Activated CD4-positive, alpha-beta memory T cell treated with anti-CD3 and anti-CD28 coated beads for 36 hours (primary cell): ENCODE measurements around the gene MAST1. TPM values are rescaled to one million over a fixed set of nuclear protein-coding genes. Genes with fewer than 3 reads are reported as not detected.

Source experiments
- CTCF ChIA-PET: fragments of 350-600 bp; sonication (Branson Sonifier 250); formaldehyde crosslinking; loops from one replicate; lab custom pipeline; 2021; ENCODE audit warnings: antibody characterized with exemption, inconsistent platforms; lab: Charles Lee
- POLR2A ChIA-PET: fragments of 350-600 bp; sonication (Branson Sonifier 250); formaldehyde crosslinking; loops from one replicate; lab custom pipeline; 2021; ENCODE audit warnings: antibody characterized with exemption; lab: Charles Lee
- DNase-seq: peaks from one replicate; pipeline ENCODE4 v3.0.0-alpha.2; 2020
- H3K27ac Mint-ChIP-seq: one replicate; pipeline ENCODE4 v1.8.0; 2021; ENCODE audit warnings: mixed read lengths
- H3K27me3 Mint-ChIP-seq: one replicate; pipeline ENCODE4 v1.8.0; 2021; ENCODE audit warnings: mixed read lengths
- H3K36me3 Mint-ChIP-seq: one replicate; pipeline ENCODE4 v1.8.0; 2021; ENCODE audit warnings: mixed read lengths
- H3K4me1 Mint-ChIP-seq: one replicate; pipeline ENCODE4 v1.8.0; 2021; ENCODE audit warnings: low read depth, mixed read lengths
- H3K4me3 Mint-ChIP-seq: one replicate; pipeline ENCODE4 v1.8.0; 2021; ENCODE audit warnings: mild to moderate bottlenecking, mixed read lengths
- H3K9me3 Mint-ChIP-seq: one replicate; pipeline ENCODE4 v1.8.0; 2021; ENCODE audit warnings: mixed read lengths
- intact Hi-C: fragments of 100-400 bp; cut with micrococcal nuclease; formaldehyde crosslinking; loops from one replicate; pipeline ENCODE4 v1.15.1; 2023
- total RNA-seq, 2 experiments: library from RNA; stranded (reverse); gene quantifications; one replicate each; pipeline ENCODE4 v1.2.3, GENCODE V29; 2021

MAST1 gene
- 1 to 10 TPM; 1.7 to 2.3 TPM for total RNA-seq

DNA sequence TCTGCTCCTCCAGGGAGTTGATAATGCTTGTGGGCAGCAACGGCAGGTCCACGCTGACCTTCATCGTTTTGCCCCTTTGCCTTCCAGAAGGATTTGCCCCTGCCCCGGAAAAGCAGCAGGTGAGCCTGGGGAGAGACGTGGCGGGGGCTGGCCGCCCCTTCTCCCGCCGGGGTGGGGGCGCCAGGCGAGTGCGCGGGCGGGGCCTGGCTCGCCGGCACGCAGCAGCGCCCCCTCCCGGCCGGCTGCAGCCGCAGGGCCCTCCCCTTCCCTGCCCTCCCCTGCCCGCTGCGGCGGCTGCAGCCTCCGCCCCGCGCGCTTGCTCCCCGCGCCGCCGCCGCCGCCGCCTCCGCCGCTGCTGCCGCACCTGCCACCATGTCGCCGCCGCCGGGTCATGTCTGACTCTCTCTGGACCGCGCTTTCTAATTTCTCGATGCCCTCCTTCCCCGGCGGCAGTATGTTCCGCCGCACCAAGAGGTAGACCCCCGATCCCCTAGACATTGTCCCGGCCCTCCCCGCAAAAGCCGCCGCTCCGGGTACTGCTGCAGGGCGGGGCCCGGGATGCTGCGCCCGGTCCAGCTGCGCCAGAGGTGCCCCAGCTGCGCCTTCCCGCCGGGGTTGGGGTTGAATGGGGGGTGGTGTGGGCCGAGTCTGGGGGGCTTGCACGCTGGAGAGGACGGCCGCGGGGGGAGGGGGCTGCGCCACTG, at the start of gene MAST1:
Gene MAST1 (plus strand): TSS at position 334 of the 704 bp plus-strand sequence. CDS start 58 bp downstream, at position 392.
- ChIA-PET CTCF (interaction anchor here (0.9 to 2.2 kb wide), 6 partner anchors 9 to 96 kb away, joined by 4 to 17 read pairs (median 4); no protein-coding TSS in a partner anchor), POLR2A (no interaction called here)
- peak within 1 kb of the TSS; percentile 38 for H3K4me3 Mint-ChIP-seq
- intact Hi-C loops = loop anchor here (5.0 kb wide), 2 partner anchors 36 to 61 kb away; partner anchors contain the start of genes HOOK2, PRDX2 and THSD8
- no peaks in the 10 kb centered on the region for H3K9me3 Mint-ChIP-seq
- H3K27ac Mint-ChIP-seq = peak within 1 kb of the TSS; percentile 20
- H3K27me3 Mint-ChIP-seq = peaks cover 69% of the 10 kb centered on the region
- DNase-seq = peak; percentile 68
- H3K4me1 Mint-ChIP-seq = peaks cover 38% of the 10 kb centered on the region
- no peaks in the 10 kb centered on the region for H3K36me3 Mint-ChIP-seq

DNA sequence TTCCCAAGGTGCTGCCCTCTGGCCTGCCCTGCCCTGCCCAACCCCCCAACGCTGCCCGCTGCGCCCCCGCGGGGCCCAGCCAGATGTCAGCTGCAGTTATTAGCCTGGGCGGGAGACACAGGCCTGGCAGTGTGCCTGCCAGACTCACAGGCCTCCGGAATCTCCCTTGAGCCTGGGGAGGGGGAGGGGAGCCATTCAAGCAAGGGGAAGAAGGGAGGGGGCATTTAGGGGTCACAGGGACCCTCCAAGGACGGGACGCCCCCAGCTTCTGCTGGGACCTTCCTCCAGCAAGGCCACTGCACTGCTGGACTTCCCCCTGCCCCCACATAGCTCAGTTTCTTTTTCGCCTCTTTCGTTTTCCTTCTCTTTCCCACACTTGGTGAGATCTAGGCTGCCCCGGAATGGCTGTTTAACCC, 49.6 kb upstream of the MAST1 start:
- intact Hi-C loops = no loop called here
- DNase-seq = peak; percentile 77
- POLR2A ChIA-PET = interaction anchor here (0.8 to 3.4 kb wide), 4 partner anchors 11 to 364 kb away, joined by 4 to 26 read pairs (median 5); partner anchors contain the start of gene TNPO2
- CTCF ChIA-PET = interaction anchor here (0.9 to 5.0 kb wide), 5 partner anchors 11 to 31 kb away, joined by 3 to 41 read pairs (median 5); partner anchors contain the start of gene RNASEH2A
- Mint-ChIP-seq H3K27ac (peak overlapping the region; percentile 96), H3K9me3 (no peaks in the 10 kb centered on the region), H3K4me1 (peaks cover 10% of the 10 kb centered on the region), H3K27me3 (no peaks in the 10 kb centered on the region), H3K36me3 (peaks cover 23% of the 10 kb centered on the region), H3K4me3 (peak overlapping the region; percentile 94)

DNA sequence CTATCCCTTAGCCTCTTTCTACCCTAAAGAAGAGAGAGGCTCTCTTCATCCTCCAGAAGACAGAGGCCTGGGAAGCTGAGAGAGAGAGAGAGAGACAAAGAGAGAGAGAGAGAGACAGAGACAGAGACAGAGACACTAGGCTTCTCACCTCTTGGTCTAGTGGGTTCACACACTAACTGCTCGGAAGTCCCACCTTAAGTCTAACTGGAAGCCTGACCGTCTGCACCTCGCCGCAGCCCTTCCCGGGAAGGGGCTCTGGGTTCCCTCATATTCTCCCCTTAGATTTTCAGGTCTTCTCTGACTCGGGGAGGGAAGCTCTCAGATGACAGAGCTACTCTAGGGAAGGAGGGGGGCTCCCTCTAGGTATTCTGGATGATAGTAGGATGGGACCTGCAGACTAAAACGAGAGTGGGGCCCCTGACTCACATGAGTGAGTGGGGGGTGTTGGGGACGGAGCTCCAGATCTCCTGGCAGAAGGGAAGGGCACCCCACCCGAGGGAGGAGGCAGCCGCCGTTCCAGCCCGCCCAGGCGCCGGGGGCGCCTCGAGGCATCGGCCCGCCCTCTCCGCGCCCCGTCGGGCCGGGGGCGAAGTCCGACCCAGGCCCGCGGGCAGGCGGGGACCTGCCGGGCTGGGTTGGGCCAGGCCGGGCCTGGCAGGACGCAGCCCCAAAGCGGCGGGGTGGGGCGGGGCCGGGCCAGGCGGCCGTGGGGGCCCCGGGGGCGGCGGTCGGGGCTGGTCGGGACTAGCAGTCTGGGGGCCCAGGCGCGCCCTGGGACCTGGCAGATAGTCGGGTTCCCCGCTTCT, 49.0 kb upstream of the MAST1 start:
- intact Hi-C loops = no loop called here
- Mint-ChIP-seq H3K4me1 (peaks cover 14% of the 10 kb centered on the region), H3K27me3 (no peaks in the 10 kb centered on the region), H3K9me3 (no peaks in the 10 kb centered on the region), H3K36me3 (peaks cover 26% of the 10 kb centered on the region), H3K27ac (peak overlapping the region; percentile 99), H3K4me3 (peak overlapping the region; percentile 94)
- ChIA-PET POLR2A (interaction anchor here (0.8 to 3.4 kb wide), 4 partner anchors 12 to 363 kb away, joined by 4 to 26 read pairs (median 5); partner anchors contain the start of gene TNPO2), CTCF (interaction anchor here (0.9 to 5.0 kb wide), 5 partner anchors 12 to 32 kb away, joined by 3 to 41 read pairs (median 5); partner anchors contain the start of gene RNASEH2A)
- peak; percentile 64 for DNase-seq

DNA sequence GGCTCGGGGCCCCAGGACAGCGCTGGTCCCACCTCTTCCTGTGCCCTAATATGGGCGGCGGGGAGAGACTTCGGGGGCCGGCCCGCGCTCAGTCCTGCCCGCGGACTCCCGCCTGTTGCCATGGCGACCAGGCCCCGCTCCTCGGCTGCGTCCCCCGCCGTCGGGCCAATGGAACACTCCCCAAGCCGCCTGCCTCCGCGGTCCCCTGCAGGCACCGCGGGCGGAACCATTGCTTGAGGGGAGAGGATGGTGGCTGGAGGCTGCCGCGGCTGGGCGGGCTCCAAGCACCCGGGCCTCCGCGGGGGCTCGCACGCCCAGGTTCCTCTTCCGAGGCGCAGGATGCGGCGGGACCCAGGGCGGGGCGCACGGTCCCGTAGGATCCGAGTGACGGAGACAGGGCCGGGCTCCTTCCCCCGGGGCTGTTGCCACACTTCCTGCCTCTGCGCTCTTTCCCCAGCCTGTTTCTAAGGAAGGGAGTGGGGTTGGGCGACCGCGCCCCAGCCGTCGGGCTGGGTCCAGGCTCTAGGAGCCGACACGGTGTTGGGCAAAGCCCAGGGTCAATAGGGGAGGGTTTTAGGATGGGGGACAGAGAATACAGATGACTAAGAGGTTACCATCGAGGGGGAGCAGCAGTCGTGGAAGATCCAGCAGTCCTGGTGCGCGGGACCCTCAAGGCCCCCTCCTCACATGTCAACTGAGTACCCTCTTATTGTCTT, 48.3 kb upstream of the MAST1 start:
- intact Hi-C loops = loop anchor here (2.0 to 5.0 kb wide), 7 partner anchors 53 to 1057 kb away; partner anchors contain the start of genes CALR, GET3, IER2 and STX10
- peak overlapping the region; percentile 99 for H3K27ac Mint-ChIP-seq
- peak overlapping the region; percentile 94 for H3K4me3 Mint-ChIP-seq
- H3K9me3 Mint-ChIP-seq = no peaks in the 10 kb centered on the region
- peaks cover 20% of the 10 kb centered on the region for H3K4me1 Mint-ChIP-seq
- peak; percentile 98 for DNase-seq
- POLR2A ChIA-PET = interaction anchor here (0.6 to 5.5 kb wide), 5 partner anchors 8 to 362 kb away, joined by 3 to 89 read pairs (median 26); no protein-coding TSS in a partner anchor
- CTCF ChIA-PET = interaction anchor here (1.7 to 18.0 kb wide), 5 partner anchors 13 to 26 kb away, joined by 4 to 636 read pairs (median 41); partner anchors contain the start of genes HOOK2 and RNASEH2A
- H3K36me3 Mint-ChIP-seq = peaks cover 29% of the 10 kb centered on the region
- H3K27me3 Mint-ChIP-seq = no peaks in the 10 kb centered on the region

DNA sequence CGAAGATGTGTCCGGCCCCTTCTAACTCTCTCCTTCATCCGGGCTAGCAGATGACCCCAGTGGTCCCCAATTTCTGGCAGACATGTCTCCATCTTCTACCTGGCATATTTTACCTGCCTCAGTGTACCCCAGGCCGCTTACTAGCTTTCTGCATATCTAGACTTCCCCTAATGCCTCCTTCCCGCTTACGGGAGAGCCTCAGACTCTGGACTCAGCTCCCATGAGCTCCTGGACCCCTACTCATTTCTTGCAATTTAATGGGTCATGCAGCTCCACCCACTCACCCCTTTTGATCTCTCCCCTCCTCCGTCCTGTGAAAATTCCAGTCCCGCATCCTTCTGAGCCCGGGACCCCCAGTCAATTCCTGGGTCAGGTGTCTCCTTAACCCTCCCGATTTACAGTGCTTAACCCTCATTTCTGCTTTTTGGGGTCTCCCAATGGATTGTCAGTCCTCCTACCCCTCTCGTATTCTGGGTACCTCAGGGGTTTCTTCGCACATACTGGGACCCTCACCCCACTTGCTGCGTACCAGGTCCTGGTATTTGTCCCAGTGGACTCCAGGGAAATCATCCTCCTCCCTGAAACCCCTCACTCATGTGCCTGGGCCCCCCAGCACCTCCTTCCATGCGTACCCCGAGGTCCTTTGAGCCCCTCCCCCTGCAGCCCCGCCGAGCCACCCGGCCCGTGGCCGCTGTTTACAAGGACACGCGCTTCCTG, 47.5 kb upstream of the MAST1 start:
- Mint-ChIP-seq H3K27me3 (no peaks in the 10 kb centered on the region), H3K36me3 (peaks cover 29% of the 10 kb centered on the region), H3K9me3 (no peaks in the 10 kb centered on the region), H3K27ac (peak overlapping the region; percentile 99), H3K4me1 (peaks cover 25% of the 10 kb centered on the region), H3K4me3 (peak overlapping the region; percentile 94)
- POLR2A ChIA-PET = interaction anchor here (0.6 to 5.5 kb wide), 15 partner anchors 9 to 1056 kb away, joined by 3 to 89 read pairs (median 5); partner anchors contain the start of genes HOOK2, RAD23A, THSD8 and TNPO2
- CTCF ChIA-PET = interaction anchor here (0.7 to 18.0 kb wide), 7 partner anchors 8 to 175 kb away, joined by 3 to 636 read pairs (median 7); partner anchors contain the start of genes HOOK2 and TNPO2
- intact Hi-C loops = loop anchor here (1.0 to 5.0 kb wide), 9 partner anchors 8 to 1057 kb away; partner anchors contain the start of genes CALR, GET3, IER2 and STX10
- peak; percentile 44 for DNase-seq

DNA sequence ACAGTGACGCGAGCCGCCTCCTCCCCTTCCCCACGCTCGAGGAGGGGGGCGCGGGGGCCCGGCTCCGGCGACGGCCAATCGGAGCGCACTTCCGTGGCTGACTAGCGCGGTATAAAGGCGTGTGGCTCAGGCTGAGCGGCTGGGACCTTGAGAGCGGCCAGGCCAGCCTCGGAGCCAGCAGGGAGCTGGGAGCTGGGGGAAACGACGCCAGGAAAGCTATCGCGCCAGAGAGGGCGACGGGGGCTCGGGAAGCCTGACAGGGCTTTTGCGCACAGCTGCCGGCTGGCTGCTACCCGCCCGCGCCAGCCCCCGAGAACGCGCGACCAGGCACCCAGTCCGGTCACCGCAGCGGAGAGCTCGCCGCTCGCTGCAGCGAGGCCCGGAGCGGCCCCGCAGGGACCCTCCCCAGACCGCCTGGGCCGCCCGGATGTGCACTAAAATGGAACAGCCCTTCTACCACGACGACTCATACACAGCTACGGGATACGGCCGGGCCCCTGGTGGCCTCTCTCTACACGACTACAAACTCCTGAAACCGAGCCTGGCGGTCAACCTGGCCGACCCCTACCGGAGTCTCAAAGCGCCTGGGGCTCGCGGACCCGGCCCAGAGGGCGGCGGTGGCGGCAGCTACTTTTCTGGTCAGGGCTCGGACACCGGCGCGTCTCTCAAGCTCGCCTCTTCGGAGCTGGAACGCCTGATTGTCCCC, 46.8 kb upstream of the MAST1 start, which contains the start of gene JUNB:
Gene JUNB (plus strand): TSS at position 142 of the 706 bp plus-strand sequence. CDS start 286 bp downstream, at position 428.
- Mint-ChIP-seq H3K27me3 (no peaks in the 10 kb centered on the region), H3K4me3 (peak within 1 kb of the TSS; percentile 94), H3K27ac (peak within 1 kb of the TSS; percentile 99), H3K4me1 (peaks cover 32% of the 10 kb centered on the region), H3K36me3 (peaks cover 30% of the 10 kb centered on the region), H3K9me3 (no peaks in the 10 kb centered on the region)
- CTCF ChIA-PET = interaction anchor here (0.7 to 18.0 kb wide), 8 partner anchors 9 to 174 kb away, joined by 3 to 636 read pairs (median 6); partner anchors contain the start of genes HOOK2 and TNPO2
- POLR2A ChIA-PET = interaction anchor here (0.9 to 5.5 kb wide), 17 partner anchors 9 to 1055 kb away, joined by 3 to 89 read pairs (median 5); partner anchors contain the start of genes HOOK2, RAD23A, THSD8 and TNPO2
- DNase-seq = peak; percentile 98
- intact Hi-C loops = loop anchor here (1.0 to 5.0 kb wide), 9 partner anchors 9 to 1056 kb away; partner anchors contain the start of genes CALR, GET3, IER2 and STX10

DNA sequence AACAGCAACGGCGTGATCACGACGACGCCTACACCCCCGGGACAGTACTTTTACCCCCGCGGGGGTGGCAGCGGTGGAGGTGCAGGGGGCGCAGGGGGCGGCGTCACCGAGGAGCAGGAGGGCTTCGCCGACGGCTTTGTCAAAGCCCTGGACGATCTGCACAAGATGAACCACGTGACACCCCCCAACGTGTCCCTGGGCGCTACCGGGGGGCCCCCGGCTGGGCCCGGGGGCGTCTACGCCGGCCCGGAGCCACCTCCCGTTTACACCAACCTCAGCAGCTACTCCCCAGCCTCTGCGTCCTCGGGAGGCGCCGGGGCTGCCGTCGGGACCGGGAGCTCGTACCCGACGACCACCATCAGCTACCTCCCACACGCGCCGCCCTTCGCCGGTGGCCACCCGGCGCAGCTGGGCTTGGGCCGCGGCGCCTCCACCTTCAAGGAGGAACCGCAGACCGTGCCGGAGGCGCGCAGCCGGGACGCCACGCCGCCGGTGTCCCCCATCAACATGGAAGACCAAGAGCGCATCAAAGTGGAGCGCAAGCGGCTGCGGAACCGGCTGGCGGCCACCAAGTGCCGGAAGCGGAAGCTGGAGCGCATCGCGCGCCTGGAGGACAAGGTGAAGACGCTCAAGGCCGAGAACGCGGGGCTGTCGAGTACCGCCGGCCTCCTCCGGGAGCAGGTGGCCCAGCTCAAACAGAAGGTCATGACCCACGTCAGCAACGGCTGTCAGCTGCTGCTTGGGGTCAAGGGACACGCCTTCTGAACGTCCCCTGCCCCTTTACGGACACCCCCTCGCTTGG, 46.1 kb upstream of the MAST1 start:
- H3K4me1 Mint-ChIP-seq = peaks cover 30% of the 10 kb centered on the region
- peak; percentile 85 for DNase-seq
- intact Hi-C loops = loop anchor here (5.0 kb wide), 5 partner anchors 70 to 1055 kb away; partner anchors contain the start of genes IER2, STX10, TNPO2 and ZNF490
- no peaks in the 10 kb centered on the region for H3K27me3 Mint-ChIP-seq
- peak overlapping the region; percentile 94 for H3K4me3 Mint-ChIP-seq
- ChIA-PET CTCF (interaction anchor here (0.7 to 18.0 kb wide), 9 partner anchors 9 to 173 kb away, joined by 3 to 636 read pairs (median 6); partner anchors contain the start of genes GET3, HOOK2 and TNPO2), POLR2A (interaction anchor here (0.6 to 5.5 kb wide), 19 partner anchors 9 to 1292 kb away, joined by 3 to 89 read pairs (median 5); partner anchors contain the start of genes RAD23A, RNASEH2A, THSD8 and TNPO2)
- peak overlapping the region; percentile 99 for H3K27ac Mint-ChIP-seq
- peaks cover 32% of the 10 kb centered on the region for H3K36me3 Mint-ChIP-seq
- no peaks in the 10 kb centered on the region for H3K9me3 Mint-ChIP-seq

DNA sequence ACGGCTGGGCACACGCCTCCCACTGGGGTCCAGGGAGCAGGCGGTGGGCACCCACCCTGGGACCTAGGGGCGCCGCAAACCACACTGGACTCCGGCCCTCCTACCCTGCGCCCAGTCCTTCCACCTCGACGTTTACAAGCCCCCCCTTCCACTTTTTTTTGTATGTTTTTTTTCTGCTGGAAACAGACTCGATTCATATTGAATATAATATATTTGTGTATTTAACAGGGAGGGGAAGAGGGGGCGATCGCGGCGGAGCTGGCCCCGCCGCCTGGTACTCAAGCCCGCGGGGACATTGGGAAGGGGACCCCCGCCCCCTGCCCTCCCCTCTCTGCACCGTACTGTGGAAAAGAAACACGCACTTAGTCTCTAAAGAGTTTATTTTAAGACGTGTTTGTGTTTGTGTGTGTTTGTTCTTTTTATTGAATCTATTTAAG, 45.4 kb upstream of the MAST1 start:
- DNase-seq = no peak
- POLR2A ChIA-PET = interaction anchor here (0.7 to 5.5 kb wide), 11 partner anchors 9 to 362 kb away, joined by 3 to 89 read pairs (median 10); partner anchors contain the start of genes PRDX2, RNASEH2A, THSD8 and TNPO2
- intact Hi-C loops = loop anchor here (5.0 kb wide), 5 partner anchors 71 to 1054 kb away; partner anchors contain the start of genes IER2, STX10, TNPO2 and ZNF490
- H3K27ac Mint-ChIP-seq = peak overlapping the region; percentile 99
- no peaks in the 10 kb centered on the region for H3K9me3 Mint-ChIP-seq
- peaks cover 30% of the 10 kb centered on the region for H3K4me1 Mint-ChIP-seq
- CTCF ChIA-PET = interaction anchor here (1.0 to 18.0 kb wide), 6 partner anchors 8 to 59 kb away, joined by 3 to 636 read pairs (median 6); partner anchors contain the start of genes GET3 and HOOK2
- peaks cover 32% of the 10 kb centered on the region for H3K36me3 Mint-ChIP-seq
- no peaks in the 10 kb centered on the region for H3K27me3 Mint-ChIP-seq
- H3K4me3 Mint-ChIP-seq = peak overlapping the region; percentile 94
